Lung (tissue), 12 donors: ENCODE data around the gene ATP2B2. TPM values are rescaled to one million over a fixed set of nuclear protein-coding genes. Genes with fewer than 3 reads are reported as not detected.

ENCODE experiments used
- ATAC-seq: fragments of 200-7000 bp; cut with Tn5 transposase; one replicate; pipeline ENCODE4 v1.9.1; 2020; ENCODE audit warnings: moderate number of reproducible peaks; ENCODE audit not compliant: insufficient read depth, low FRiP score
- DNase-seq, 3 donors: peaks; one replicate each; pipeline ENCODE4 v3.0.0-alpha.2; 2013 to 2017
- H3K27ac ChIP-seq, 2 donors: one replicate each; pipeline ENCODE4 v1.5.1; 2013; ENCODE audit warnings: mild to moderate bottlenecking in 2 of 2, moderate library complexity in 2 of 2, control low read depth in 1 of 2, inconsistent platforms in 1 of 2, low read depth in 1 of 2, low read length in 1 of 2
- H3K27me3 ChIP-seq, 3 donors: one replicate each; pipeline ENCODE4 v1.5.1; 2013; ENCODE audit warnings: low read length in 2 of 3; ENCODE audit not compliant: control insufficient read depth in 3 of 3, insufficient read depth in 3 of 3
- H3K36me3 ChIP-seq, 4 donors: one replicate each; pipeline ENCODE4 v1.5.1; 2013; ENCODE audit warnings: low read length in 4 of 4, mild to moderate bottlenecking in 1 of 4, moderate library complexity in 1 of 4; ENCODE audit not compliant: control insufficient read depth in 4 of 4, insufficient read depth in 4 of 4
- H3K4me1 ChIP-seq, 5 donors: one replicate each; pipeline ENCODE4 v1.5.1; 2013; ENCODE audit warnings: low read length in 5 of 5, mild to moderate bottlenecking in 2 of 5, moderate library complexity in 1 of 5; ENCODE audit not compliant: control insufficient read depth in 5 of 5, insufficient read depth in 5 of 5
- H3K4me3 ChIP-seq: one replicate; pipeline ENCODE4 v1.5.1; 2013; ENCODE audit warnings: mild to moderate bottlenecking, control low read depth, moderate library complexity
- H3K9ac ChIP-seq, 2 donors: one replicate each; pipeline ENCODE4 v1.5.1; 2013; ENCODE audit warnings: low read length in 2 of 2, control low read depth in 1 of 2; ENCODE audit not compliant: insufficient read depth in 1 of 2
- H3K9me3 ChIP-seq, 4 donors: one replicate each; pipeline ENCODE4 v1.5.1; 2013; ENCODE audit warnings: low read length in 3 of 4, mild to moderate bottlenecking in 1 of 4, moderate library complexity in 1 of 4; ENCODE audit not compliant: control insufficient read depth in 4 of 4, insufficient read depth in 3 of 4
- whole genome bisulfite sequencing, 2 donors: extraction: QIAGEN DNeasy Blood & Tissue Kit; methylation state at CpG; one replicate each; pipeline ENCODE4 v1.1.7; 2013; 5-methylcytosine and 5-hydroxymethylcytosine counted together
- polyA plus RNA-seq, 2 donors: library from polyadenylated mRNA; stranded (reverse); fragments of 200-250 nt; gene quantifications; one replicate each; pipeline ENCODE4 v1.2.1, GENCODE V29; 2013
- total RNA-seq, 2 donors: library from RNA; depleted of rRNA in 1 of 2; stranded (reverse); fragments of >200 nt in 1 of 2; gene quantifications; one replicate each; pipeline ENCODE4 v1.2.1, GENCODE V29; 2014 to 2021
- TF ChIP-seq, protein P1 (sequence below): IDR thresholded peaks from 2 replicates; pipeline ENCODE4 v1.5.1; 2012; ENCODE audit warnings: mild to moderate bottlenecking; ENCODE audit errors: control extremely low read depth, extremely low read depth
- donor health status: control.
- donor health status: control.
- donor health status: Bipolar disorder and iron deficiency.
- donor health status: healthy.
- donor health status: DM: yes; HTN: yes; CAD: no.

Gene ATP2B2
- total and polyA plus RNA-seq, 4 donors: 0.06 TPM; not detected in 3

- ATAC-seq (no peak), DNase-seq (peak in 2 of 3 donors; percentile 51 to 61)
- Histone ChIP-seq H3K4me3 (no peak overlapping the region), H3K27me3 (no peaks in the 10 kb centered on the region), H3K36me3 (peaks cover 0 to 21% (median 12%) of the 10 kb centered on the region in 4 donors), H3K27ac (no peak overlapping the region), H3K4me1 (peaks cover 0 to 7% (median 0%) of the 10 kb centered on the region in 5 donors), H3K9me3 (no peaks in the 10 kb centered on the region), H3K9ac (no peak overlapping the region)
- TF ChIP-seq, protein P1, sequence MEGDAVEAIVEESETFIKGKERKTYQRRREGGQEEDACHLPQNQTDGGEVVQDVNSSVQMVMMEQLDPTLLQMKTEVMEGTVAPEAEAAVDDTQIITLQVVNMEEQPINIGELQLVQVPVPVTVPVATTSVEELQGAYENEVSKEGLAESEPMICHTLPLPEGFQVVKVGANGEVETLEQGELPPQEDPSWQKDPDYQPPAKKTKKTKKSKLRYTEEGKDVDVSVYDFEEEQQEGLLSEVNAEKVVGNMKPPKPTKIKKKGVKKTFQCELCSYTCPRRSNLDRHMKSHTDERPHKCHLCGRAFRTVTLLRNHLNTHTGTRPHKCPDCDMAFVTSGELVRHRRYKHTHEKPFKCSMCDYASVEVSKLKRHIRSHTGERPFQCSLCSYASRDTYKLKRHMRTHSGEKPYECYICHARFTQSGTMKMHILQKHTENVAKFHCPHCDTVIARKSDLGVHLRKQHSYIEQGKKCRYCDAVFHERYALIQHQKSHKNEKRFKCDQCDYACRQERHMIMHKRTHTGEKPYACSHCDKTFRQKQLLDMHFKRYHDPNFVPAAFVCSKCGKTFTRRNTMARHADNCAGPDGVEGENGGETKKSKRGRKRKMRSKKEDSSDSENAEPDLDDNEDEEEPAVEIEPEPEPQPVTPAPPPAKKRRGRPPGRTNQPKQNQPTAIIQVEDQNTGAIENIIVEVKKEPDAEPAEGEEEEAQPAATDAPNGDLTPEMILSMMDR: no peak
- whole genome bisulfite sequencing, 2 donors: 76 to 84% methylated on average over 2 of the region's 2 CpGs
These were observed 218.6 kb downstream of the ATP2B2 start for GRCh38 chr3:10286596-10287295.

- TF ChIP-seq, protein P1: no peak
- H3K36me3 ChIP-seq: peaks cover 0 to 21% (median 13%) of the 10 kb centered on the region in 4 donors
- H3K9me3 ChIP-seq: no peaks in the 10 kb centered on the region
- no peak overlapping the region for H3K4me3 ChIP-seq
- WGBS, 2 donors: 74 to 88% methylated on average over 5 of the region's 5 CpGs
- no peak overlapping the region for H3K27ac ChIP-seq
- no peak for ATAC-seq
- H3K4me1 ChIP-seq: peaks cover 0 to 7% (median 0%) of the 10 kb centered on the region in 5 donors
- no peaks in the 10 kb centered on the region for H3K27me3 ChIP-seq
- DNase-seq: peak in 2 of 3 donors; percentile 27 to 62
- H3K9ac ChIP-seq: no peak overlapping the region
These were observed 219.3 kb downstream of the ATP2B2 start for GRCh38 chr3:10286133-10286524.

DNA sequence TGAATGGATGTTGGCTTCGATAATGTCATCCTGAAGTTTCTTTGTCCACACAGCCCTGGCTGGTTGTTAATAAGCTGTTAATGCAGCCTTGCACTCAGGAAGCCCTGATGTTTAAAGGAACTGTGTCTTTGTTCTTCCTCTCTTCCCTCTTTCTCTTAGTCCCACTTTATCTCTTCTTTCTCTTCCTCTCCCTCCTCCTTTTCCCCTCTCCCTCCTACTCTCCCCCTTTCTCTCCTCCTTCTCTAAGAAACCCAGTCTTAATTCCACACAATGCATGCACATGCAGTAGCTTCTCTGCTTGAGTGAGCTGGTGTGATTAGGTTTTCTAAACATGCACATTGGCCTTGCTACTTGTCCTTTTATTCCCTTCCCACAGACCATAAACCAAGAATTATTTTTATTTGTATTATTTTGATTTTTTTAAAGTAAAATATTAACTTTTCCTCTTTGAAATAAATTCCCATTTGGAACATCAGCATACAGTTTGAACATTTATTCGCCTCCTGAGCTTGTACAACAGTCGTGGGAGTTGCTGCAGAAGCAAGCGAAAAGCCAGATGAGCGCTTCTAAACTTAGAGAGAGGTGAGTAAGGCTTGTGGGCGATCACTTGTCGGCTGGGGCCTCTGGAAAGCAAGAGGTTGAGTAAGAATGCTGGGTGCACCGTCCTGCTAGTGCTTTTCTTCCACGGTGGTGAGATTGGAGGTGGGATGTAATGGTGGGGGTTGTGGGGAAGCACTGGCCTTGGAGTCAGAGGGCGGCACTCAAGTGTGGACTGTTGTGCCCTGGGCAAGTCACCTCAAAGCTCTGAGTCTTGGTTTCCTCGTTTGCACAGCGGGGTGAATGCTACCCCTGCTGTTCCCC is 219.9 kb downstream of the ATP2B2 start:
- Histone ChIP-seq H3K9ac (no peak overlapping the region), H3K27ac (no peak overlapping the region), H3K4me1 (peaks cover 0 to 7% (median 0%) of the 10 kb centered on the region in 5 donors), H3K27me3 (no peaks in the 10 kb centered on the region), H3K36me3 (peaks cover 6 to 23% (median 16%) of the 10 kb centered on the region in 4 donors), H3K4me3 (no peak overlapping the region), H3K9me3 (no peaks in the 10 kb centered on the region)
- TF ChIP-seq, protein P1: no peak
- DNase-seq: no peak
- WGBS, 2 donors: 70 to 78% methylated on average over 12 of the region's 12 CpGs
- no peak for ATAC-seq
